Pons (tissue), 1 donor: Measurements from ENCODE around the gene NKX3-2.

ENCODE experiments used
- DNase-seq: peaks from one replicate; pipeline ENCODE4 v3.0.0-alpha.2; 2016; ENCODE audit warnings: low spot score

Gene NKX3-2

DNA sequence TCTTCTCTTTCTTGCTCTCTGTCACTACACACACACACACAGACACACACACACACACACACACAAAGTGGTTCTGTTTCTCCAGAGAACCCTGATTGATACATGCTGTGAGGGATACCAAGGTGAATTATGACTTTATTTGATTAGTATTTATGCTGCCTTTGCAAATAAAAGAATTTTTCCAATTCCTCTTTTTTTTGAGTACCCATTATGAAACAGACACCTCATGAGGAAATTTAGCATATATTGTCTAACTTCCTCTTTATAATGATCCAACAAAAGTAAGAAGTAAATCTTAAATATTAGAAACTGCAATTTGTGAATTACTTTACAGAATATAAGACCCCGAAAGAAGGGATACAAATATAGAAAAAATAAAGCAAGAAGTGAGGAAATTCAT, 45.8 kb downstream of the NKX3-2 start:
- no peak for DNase-seq

GRCh38 chr4:13496605-13497004, 47.7 kb downstream of the NKX3-2 start:
- no peak for DNase-seq

GRCh38 chr4:13495753-13496152, 48.6 kb downstream of the NKX3-2 start:
- no peak for DNase-seq

GRCh38 chr4:13493793-13494192, 50.5 kb downstream of the NKX3-2 start:
- DNase-seq, result no peak

- DNase-seq, result no peak
Observed at GRCh38 chr4:13492747-13493146, 51.6 kb downstream of the NKX3-2 start.
